CD8-positive, alpha-beta memory T cell (primary cell): ENCODE results near the gene NKX1-1. TPM values are rescaled to one million over a fixed set of nuclear protein-coding genes. Genes with fewer than 3 reads are reported as not detected.
"Not testable (repeated sequence)": the region's sequence is repeated elsewhere in the genome, so short reads cannot be mapped to it uniquely, and the experiment has no call there.

Experiments
- CTCF ChIA-PET: fragments of 350-600 bp; sonication (Branson Sonifier 250); formaldehyde crosslinking; loops from one replicate; lab custom pipeline; 2021; ENCODE audit warnings: antibody characterized with exemption; lab: Charles Lee
- POLR2A ChIA-PET: fragments of 350-600 bp; sonication (Branson Sonifier 250); formaldehyde crosslinking; loops from one replicate; lab custom pipeline; 2021; ENCODE audit warnings: antibody characterized with exemption; lab: Charles Lee
- DNase-seq, 5 donors: peaks; one replicate each; pipeline versions ENCODE4 v3.0.0 to v3.0.0-alpha.2; 2020 to 2022; ENCODE audit warnings: mixed read lengths in 1 of 5
- H3K27ac ChIP-seq: one replicate; pipeline ENCODE4 v1.7.0; 2013; ENCODE audit warnings: low read depth, mild to moderate bottlenecking, low read length, moderate library complexity
- H3K27me3 ChIP-seq: 2 replicates; pipeline ENCODE4 v1.7.0; 2013; ENCODE audit warnings: low read length, mild to moderate bottlenecking; ENCODE audit not compliant: insufficient read depth, poor library complexity, severe bottlenecking
- H3K36me3 ChIP-seq: 2 replicates; pipeline ENCODE4 v1.7.0; 2013; ENCODE audit warnings: mild to moderate bottlenecking, low read length, moderate library complexity; ENCODE audit not compliant: insufficient read depth
- H3K4me1 ChIP-seq: 2 replicates; pipeline ENCODE4 v1.7.0; 2013; ENCODE audit warnings: mild to moderate bottlenecking, low read length, moderate library complexity; ENCODE audit not compliant: insufficient read depth
- H3K4me3 ChIP-seq: 2 replicates; pipeline ENCODE4 v1.7.0; 2013; ENCODE audit warnings: mild to moderate bottlenecking, low read length
- H3K9me3 ChIP-seq: 2 replicates; pipeline ENCODE4 v1.7.0; 2013; ENCODE audit warnings: mild to moderate bottlenecking, low read length
- H3K27ac Mint-ChIP-seq, 8 donors: one replicate each; pipeline ENCODE4 v1.8.0; 2020 to 2021; ENCODE audit warnings: mixed read lengths in 8 of 8, mild to moderate bottlenecking in 6 of 8, inconsistent platforms in 3 of 8, moderate library complexity in 3 of 8
- H3K27me3 Mint-ChIP-seq, 2 donors: one replicate each; pipeline ENCODE4 v1.8.0; 2020 to 2021; ENCODE audit warnings: mixed read lengths in 2 of 2, mild to moderate bottlenecking in 1 of 2, moderate library complexity in 1 of 2
- H3K36me3 Mint-ChIP-seq, 3 donors: one replicate each; pipeline ENCODE4 v1.8.0; 2020 to 2021; ENCODE audit warnings: mixed read lengths in 3 of 3, inconsistent platforms in 1 of 3, mild to moderate bottlenecking in 1 of 3
- H3K4me1 Mint-ChIP-seq, 3 donors: one replicate each; pipeline ENCODE4 v1.8.0; 2020 to 2021; ENCODE audit warnings: mixed read lengths in 3 of 3, inconsistent platforms in 1 of 3, mild to moderate bottlenecking in 1 of 3
- H3K4me3 Mint-ChIP-seq, 7 donors: one replicate each; pipeline ENCODE4 v1.8.0; 2020 to 2021; ENCODE audit warnings: mixed read lengths in 7 of 7, mild to moderate bottlenecking in 6 of 7, moderate library complexity in 4 of 7, inconsistent platforms in 2 of 7
- H3K9me3 Mint-ChIP-seq, 5 donors: one replicate each; pipeline ENCODE4 v1.8.0; 2020 to 2022; ENCODE audit warnings: mixed read lengths in 5 of 5, mild to moderate bottlenecking in 3 of 5, moderate library complexity in 2 of 5, inconsistent platforms in 1 of 5
- polyA plus RNA-seq: library from polyadenylated mRNA; unstranded; fragments of 300-500 nt; fragmentation: Illumina TruSeq; gene quantifications from one replicate; pipeline ENCODE4 v1.2.3, GENCODE V29; 2021
- total RNA-seq, 2 experiments: library from RNA; stranded (reverse); gene quantifications; one replicate each; pipeline ENCODE4 v1.2.3, GENCODE V29; 2021

Gene NKX1-1
- total and polyA plus RNA-seq, 3 experiments from 2014 or later, result not detected

GRCh38 chr4:1393363-1393762 lies 12.9 kb downstream of the NKX1-1 start:
- H3K36me3 ChIP-seq, H3K27me3 ChIP-seq, DNase-seq, H3K27ac ChIP-seq, H3K4me3 Mint-ChIP-seq, H3K9me3 ChIP-seq, H3K27me3 Mint-ChIP-seq, POLR2A ChIA-PET, H3K4me1 ChIP-seq, CTCF ChIA-PET, H3K4me3 ChIP-seq, H3K4me1 Mint-ChIP-seq, H3K27ac Mint-ChIP-seq: not testable (repeated sequence)
- peaks cover 10 to 26% (median 19%) of the 10 kb centered on the region in 3 donors for H3K36me3 Mint-ChIP-seq
- H3K9me3 Mint-ChIP-seq, result peaks cover 8 to 21% (median 14%) of the 10 kb centered on the region in 5 donors

GRCh38 chr4:1385373-1386340 lies 20.6 kb downstream of the NKX1-1 start:
- Mint-ChIP-seq H3K4me1 (no peaks in the 10 kb centered on the region), H3K27me3 (peaks cover 0 to 3% of the 10 kb centered on the region in 2 donors), H3K4me3 (no peak overlapping the region), H3K36me3 (peaks cover 12 to 52% (median 32%) of the 10 kb centered on the region in 3 donors), H3K9me3 (peaks cover 10 to 18% (median 15%) of the 10 kb centered on the region in 5 donors), H3K27ac (no peak overlapping the region)
- ChIA-PET CTCF (no interaction called here), POLR2A (no interaction called here)
- Histone ChIP-seq H3K36me3 (peaks cover 5% of the 10 kb centered on the region), H3K9me3 (no peaks in the 10 kb centered on the region), H3K4me1 (no peaks in the 10 kb centered on the region), H3K27me3 (no peaks in the 10 kb centered on the region), H3K27ac (no peak overlapping the region), H3K4me3 (no peak overlapping the region)
- peak in 1 of 5 donors; percentile 40 for DNase-seq

- no peak overlapping the region for H3K27ac ChIP-seq
- no peak overlapping the region for H3K4me3 ChIP-seq
- no peaks in the 10 kb centered on the region for H3K4me1 Mint-ChIP-seq
- no peaks in the 10 kb centered on the region for H3K9me3 ChIP-seq
- no peaks in the 10 kb centered on the region for H3K27me3 ChIP-seq
- ChIA-PET POLR2A (no interaction called here), CTCF (no interaction called here)
- peaks cover 12 to 50% (median 28%) of the 10 kb centered on the region in 3 donors for H3K36me3 Mint-ChIP-seq
- H3K27ac Mint-ChIP-seq, result no peak overlapping the region
- DNase-seq, result peak in 1 of 5 donors; percentile 39
- no peaks in the 10 kb centered on the region for H3K4me1 ChIP-seq
- no peak overlapping the region for H3K4me3 Mint-ChIP-seq
- peaks cover 0 to 2% of the 10 kb centered on the region in 2 donors for H3K27me3 Mint-ChIP-seq
- peaks cover 5% of the 10 kb centered on the region for H3K36me3 ChIP-seq
- peaks cover 7 to 14% (median 13%) of the 10 kb centered on the region in 5 donors for H3K9me3 Mint-ChIP-seq
Observed at GRCh38 chr4:1384675-1385372, 21.4 kb downstream of the NKX1-1 start.

GRCh38 chr4:1383728-1384591 lies 22.3 kb downstream of the NKX1-1 start:
- POLR2A ChIA-PET, result no interaction called here

GRCh38 chr4:1382776-1383727 lies 23.2 kb downstream of the NKX1-1 start:
- DNase-seq, result peak in 1 of 5 donors; percentile 38
- Histone ChIP-seq H3K27me3 (no peaks in the 10 kb centered on the region), H3K36me3 (peaks cover 5% of the 10 kb centered on the region), H3K27ac (no peak overlapping the region), H3K4me3 (no peak overlapping the region), H3K4me1 (no peaks in the 10 kb centered on the region), H3K9me3 (no peaks in the 10 kb centered on the region)
- ChIA-PET POLR2A (no interaction called here), CTCF (no interaction called here)
- Mint-ChIP-seq H3K36me3 (peaks cover 4 to 36% (median 14%) of the 10 kb centered on the region in 3 donors), H3K4me1 (no peaks in the 10 kb centered on the region), H3K9me3 (peaks cover 0 to 4% (median 0%) of the 10 kb centered on the region in 5 donors), H3K4me3 (no peak overlapping the region), H3K27me3 (peaks cover 0 to 1% of the 10 kb centered on the region in 2 donors), H3K27ac (no peak overlapping the region)

More at GRCh38 chr4:1383728-1384591, 22.3 kb downstream of the NKX1-1 start:
- Mint-ChIP-seq H3K4me1 (no peaks in the 10 kb centered on the region), H3K9me3 (peaks cover 6 to 12% (median 8%) of the 10 kb centered on the region in 5 donors), H3K36me3 (peaks cover 10 to 45% (median 22%) of the 10 kb centered on the region in 3 donors), H3K4me3 (no peak overlapping the region), H3K27ac (no peak overlapping the region), H3K27me3 (peaks cover 0 to 1% of the 10 kb centered on the region in 2 donors)
- H3K4me3 ChIP-seq, result no peak overlapping the region
- no peaks in the 10 kb centered on the region for H3K9me3 ChIP-seq
- no peaks in the 10 kb centered on the region for H3K27me3 ChIP-seq
- no peaks in the 10 kb centered on the region for H3K4me1 ChIP-seq
- H3K36me3 ChIP-seq, result peaks cover 5% of the 10 kb centered on the region
- peak in 1 of 5 donors; percentile 36 for DNase-seq
- CTCF ChIA-PET, result no interaction called here
- H3K27ac ChIP-seq, result no peak overlapping the region

GRCh38 chr4:1381944-1382541 lies 24.2 kb downstream of the NKX1-1 start:
- no peak overlapping the region for H3K27ac ChIP-seq
- no peaks in the 10 kb centered on the region for H3K36me3 ChIP-seq
- DNase-seq, result peak in 1 of 5 donors; percentile 35
- CTCF ChIA-PET, result no interaction called here
- no peaks in the 10 kb centered on the region for H3K27me3 ChIP-seq
- POLR2A ChIA-PET, result no interaction called here
- H3K27ac Mint-ChIP-seq, result peak overlapping the region in 1 of 8 donors; percentile 47
- no peak overlapping the region for H3K4me3 Mint-ChIP-seq
- peaks cover 4 to 28% (median 6%) of the 10 kb centered on the region in 3 donors for H3K36me3 Mint-ChIP-seq
- no peaks in the 10 kb centered on the region for H3K9me3 ChIP-seq
- H3K4me3 ChIP-seq, result no peak overlapping the region
- H3K9me3 Mint-ChIP-seq, result no peaks in the 10 kb centered on the region
- peaks cover 0 to 1% of the 10 kb centered on the region in 2 donors for H3K27me3 Mint-ChIP-seq
- H3K4me1 ChIP-seq, result no peaks in the 10 kb centered on the region
- no peaks in the 10 kb centered on the region for H3K4me1 Mint-ChIP-seq
